RWPE1 (cell line): ENCODE measurements around the gene CXCL14.

Experiments used
- CTCF ChIA-PET: fragments of 350-600 bp; sonication (Branson Sonifier 250); formaldehyde crosslinking; extraction: SDS; loops from one replicate; lab custom pipeline; 2021; lab: Yijun Ruan, JAX
- POLR2A ChIA-PET: fragments of 400-600 bp; formaldehyde crosslinking; extraction: SDS; loops from one replicate; lab custom pipeline; 2020; ENCODE audit warnings: antibody characterized with exemption; ENCODE audit not compliant: low non-redundant PET; lab: Yijun Ruan, JAX
- DNase-seq: peaks from one replicate; pipeline ENCODE4 v3.0.0; 2012; ENCODE audit warnings: low spot score
- H3K27ac ChIP-seq: fragments of 450-650 bp; 2 replicates; pipeline ENCODE4 v1.5.1; 2017
- TF ChIP-seq, protein P1 (sequence below): fragments of 450-650 bp; conservative IDR thresholded peaks from 2 replicates; pipeline ENCODE4 v1.5.1; 2017; ENCODE audit warnings: low read depth, mild to moderate bottlenecking

CXCL14 gene

DNA sequence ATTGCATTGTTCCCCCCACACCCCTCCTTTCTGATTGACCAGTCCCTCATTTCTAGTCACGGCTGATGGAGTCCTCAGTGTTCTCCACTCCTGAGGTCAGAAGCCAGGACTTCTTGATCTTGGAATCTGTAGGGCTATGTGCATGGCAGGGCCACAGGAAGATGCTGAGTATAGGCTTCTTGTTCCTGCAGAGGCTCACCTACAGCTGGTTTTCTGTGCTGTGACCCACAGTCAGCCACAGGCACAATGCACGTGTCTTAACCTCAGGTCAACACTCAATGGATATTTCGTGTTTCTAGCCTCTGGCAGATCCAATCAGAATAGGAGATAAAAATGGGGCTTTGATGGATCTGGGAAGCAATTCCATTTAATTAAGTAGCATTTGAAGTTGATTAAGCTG, 14.3 kb upstream of the CXCL14 start:
- DNase-seq, result no peak
- CTCF ChIA-PET, result no interaction called here
- no peak overlapping the region for H3K27ac ChIP-seq
- POLR2A ChIA-PET, result no interaction called here
- TF ChIP-seq, protein P1, sequence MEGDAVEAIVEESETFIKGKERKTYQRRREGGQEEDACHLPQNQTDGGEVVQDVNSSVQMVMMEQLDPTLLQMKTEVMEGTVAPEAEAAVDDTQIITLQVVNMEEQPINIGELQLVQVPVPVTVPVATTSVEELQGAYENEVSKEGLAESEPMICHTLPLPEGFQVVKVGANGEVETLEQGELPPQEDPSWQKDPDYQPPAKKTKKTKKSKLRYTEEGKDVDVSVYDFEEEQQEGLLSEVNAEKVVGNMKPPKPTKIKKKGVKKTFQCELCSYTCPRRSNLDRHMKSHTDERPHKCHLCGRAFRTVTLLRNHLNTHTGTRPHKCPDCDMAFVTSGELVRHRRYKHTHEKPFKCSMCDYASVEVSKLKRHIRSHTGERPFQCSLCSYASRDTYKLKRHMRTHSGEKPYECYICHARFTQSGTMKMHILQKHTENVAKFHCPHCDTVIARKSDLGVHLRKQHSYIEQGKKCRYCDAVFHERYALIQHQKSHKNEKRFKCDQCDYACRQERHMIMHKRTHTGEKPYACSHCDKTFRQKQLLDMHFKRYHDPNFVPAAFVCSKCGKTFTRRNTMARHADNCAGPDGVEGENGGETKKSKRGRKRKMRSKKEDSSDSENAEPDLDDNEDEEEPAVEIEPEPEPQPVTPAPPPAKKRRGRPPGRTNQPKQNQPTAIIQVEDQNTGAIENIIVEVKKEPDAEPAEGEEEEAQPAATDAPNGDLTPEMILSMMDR, result no peak

DNA sequence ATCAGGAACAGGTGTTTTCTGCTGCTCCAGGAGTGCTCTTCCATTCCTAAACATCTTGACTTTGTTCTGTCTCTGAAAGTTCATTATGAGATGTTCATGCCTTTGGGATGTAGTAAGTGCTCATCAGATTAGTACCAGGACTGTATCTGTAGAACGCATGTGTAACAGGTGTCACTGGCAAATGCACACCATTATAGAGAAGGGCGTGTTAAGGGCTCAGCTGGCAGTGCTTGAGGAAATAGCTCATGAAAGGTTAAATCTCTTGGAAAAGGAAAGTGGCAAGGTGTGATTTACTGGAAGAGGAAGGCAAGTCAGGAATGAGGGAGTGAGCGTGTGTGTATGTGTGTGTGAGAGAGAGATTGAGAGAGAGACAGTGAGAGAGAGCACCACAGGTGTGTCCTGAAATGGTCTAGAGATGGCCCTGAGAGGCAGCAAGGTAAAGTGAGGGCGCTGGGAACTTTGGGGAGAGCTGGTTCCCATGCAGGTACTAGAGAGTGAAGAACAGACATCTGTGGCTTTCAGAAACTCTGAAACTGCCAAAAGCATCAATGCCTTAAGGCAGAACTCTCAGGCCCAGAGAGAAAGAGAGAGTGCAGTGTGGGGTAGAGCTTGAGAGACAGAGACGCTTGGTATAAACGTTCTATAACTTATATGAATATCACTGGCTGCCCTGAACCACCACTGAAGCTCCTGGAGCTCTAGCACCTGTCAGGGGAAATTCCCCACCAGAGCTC, 13.7 kb upstream of the CXCL14 start:
- CTCF ChIA-PET, result interaction anchor here (1.1 to 1.2 kb wide), 2 partner anchors 27 to 238 kb away, joined by 4 to 7 read pairs; no protein-coding TSS in a partner anchor
- POLR2A ChIA-PET, result no interaction called here

DNA sequence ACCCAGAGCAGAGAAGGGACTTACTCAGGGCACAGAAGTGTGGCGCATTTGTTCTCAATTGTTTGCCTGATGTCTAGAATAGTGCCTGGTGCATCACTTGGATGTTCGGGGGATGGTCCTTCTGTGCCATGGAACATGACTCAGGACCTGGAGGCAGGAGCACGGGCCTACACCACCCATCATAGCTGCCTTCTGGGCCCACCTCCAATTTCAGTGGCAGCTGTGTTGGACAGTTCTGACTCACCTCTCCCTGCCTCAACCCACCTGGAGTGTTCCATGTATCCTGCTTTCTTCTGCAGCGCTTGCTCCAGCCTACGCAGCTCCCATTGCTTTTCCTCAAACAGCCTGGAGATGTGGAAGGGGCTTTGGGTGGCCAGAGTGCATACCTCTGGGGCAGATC, 12.5 kb upstream of the CXCL14 start:
- POLR2A ChIA-PET, result no interaction called here
- peak; percentile 64 for DNase-seq
- CTCF ChIA-PET, result interaction anchor here (0.5 to 1.1 kb wide), 4 partner anchors 19 to 239 kb away, joined by 3 to 4 read pairs (median 3); no protein-coding TSS in a partner anchor
- TF ChIP-seq, protein P1, result no peak
- H3K27ac ChIP-seq, result no peak overlapping the region

More for the DNA sequence above, 13.7 kb upstream of the CXCL14 start:
- TF ChIP-seq, protein P1, result no peak
- DNase-seq, result no peak
- no peak overlapping the region for H3K27ac ChIP-seq

DNA sequence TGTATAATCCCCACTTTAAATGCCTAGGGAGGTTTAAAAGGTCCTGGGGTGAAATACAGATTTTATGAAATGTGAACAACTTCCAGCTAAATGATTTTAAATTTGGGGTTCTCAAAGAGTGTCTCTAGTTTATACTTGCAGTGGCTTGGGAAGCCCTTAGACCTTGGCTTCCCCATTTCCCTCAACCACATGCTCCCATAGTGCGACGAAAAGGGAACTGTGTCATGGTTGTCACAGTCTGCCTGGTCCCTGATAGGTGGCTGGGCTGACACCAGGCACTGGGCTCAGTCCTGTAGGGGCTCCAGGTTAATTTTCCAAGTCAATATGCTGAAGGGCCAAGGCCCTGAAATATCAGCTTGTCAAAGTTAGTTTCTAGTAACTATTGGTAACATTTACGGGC, 10.4 kb upstream of the CXCL14 start:
- CTCF ChIA-PET, result no interaction called here
- no peak for DNase-seq
- TF ChIP-seq, protein P1, result no peak
- POLR2A ChIA-PET, result no interaction called here
- no peak overlapping the region for H3K27ac ChIP-seq

DNA sequence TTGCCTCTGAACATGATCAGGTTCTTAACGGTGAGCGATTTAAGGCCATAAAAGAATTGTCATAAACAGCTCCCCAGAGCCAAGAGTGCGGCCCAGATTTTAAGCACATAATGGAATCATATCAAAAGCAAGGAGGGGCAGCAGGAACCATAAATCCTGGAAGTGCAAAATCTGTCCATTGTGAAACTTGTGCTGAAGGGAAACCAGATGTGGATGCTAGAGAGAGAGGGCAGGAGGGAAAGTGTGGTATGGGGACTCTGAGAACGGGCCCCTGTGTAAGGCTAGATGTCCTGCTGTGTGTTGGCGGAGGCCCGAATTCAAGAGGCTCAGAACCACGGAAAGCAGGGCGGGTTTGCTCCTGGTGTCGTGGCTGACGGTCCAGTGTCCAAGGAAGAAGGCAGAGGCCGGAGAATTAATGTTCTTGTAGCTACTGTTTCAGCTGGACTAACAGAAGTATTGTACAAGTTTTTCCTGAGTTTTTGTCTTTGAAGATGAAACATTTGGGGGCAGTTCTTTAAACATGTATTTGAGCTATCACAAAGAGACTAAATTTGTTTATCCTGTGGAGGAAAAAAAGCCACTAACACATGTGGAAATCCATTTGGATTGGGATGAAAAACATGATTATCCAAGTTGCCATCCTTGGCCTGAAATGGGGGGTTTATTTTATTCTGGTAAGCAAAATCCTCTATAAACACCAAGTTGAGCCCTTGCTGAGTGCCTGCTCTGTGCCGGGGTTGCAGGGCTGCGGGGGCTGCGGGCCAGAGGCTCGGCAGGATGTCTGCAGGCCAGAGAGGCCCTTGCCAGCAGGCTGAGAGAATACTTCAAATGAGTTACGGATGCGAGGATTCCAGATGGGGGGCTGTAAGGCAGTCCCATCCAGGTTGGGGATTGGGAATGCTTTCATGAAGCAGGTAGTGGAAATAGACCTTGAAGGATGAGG, 9.2 kb upstream of the CXCL14 start:
- POLR2A ChIA-PET, result no interaction called here
- H3K27ac ChIP-seq, result no peak overlapping the region
- no peak for DNase-seq
- TF ChIP-seq, protein P1, result no peak
- CTCF ChIA-PET, result interaction anchor here (0.7 to 1.4 kb wide), 3 partner anchors 10 to 390 kb away, joined by 4 to 6 read pairs (median 5); no protein-coding TSS in a partner anchor

DNA sequence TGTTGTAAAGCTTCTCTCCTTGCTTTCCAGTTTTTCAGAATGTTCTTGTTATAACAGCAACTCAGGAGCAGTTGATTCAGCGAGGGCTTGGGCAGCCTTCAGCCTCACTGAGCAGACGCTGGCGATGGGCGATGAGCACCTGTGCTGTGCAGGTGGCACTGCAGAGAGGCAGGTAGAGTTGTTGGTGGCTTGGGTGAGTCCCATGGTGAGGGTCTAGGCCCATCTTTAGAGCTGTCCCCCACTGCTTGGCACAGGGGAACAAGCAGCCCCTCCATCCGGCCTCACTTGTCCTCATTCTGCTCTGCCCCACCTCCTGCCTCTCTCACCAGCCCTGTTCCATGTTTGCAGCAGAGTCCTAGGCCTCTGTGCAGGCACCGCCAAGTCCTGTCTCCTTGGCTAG, 6.1 kb upstream of the CXCL14 start:
- H3K27ac ChIP-seq, result no peak overlapping the region
- CTCF ChIA-PET, result interaction anchor here (0.7 kb wide), 1 partner anchor 930 kb away, joined by 3 read pairs; no protein-coding TSS in a partner anchor
- TF ChIP-seq, protein P1, result no peak
- POLR2A ChIA-PET, result no interaction called here
- DNase-seq, result no peak
